WTC11 (cell line): ENCODE measurements around the gene SLC25A22. TPM values are rescaled to one million over a fixed set of nuclear protein-coding genes. Genes with fewer than 3 reads are reported as not detected.

Experiments used
- ATAC-seq: fragments of 200-7000 bp; cut with Tn5 transposase; 2 replicates; pipeline ENCODE4 v1.10.0; 2021; ENCODE audit warnings: mild to moderate bottlenecking, moderate library complexity
- CTCF ChIA-PET: fragments of 300-600 bp; sonication (Branson Sonifier 250); formaldehyde crosslinking; loops from one replicate; lab custom pipeline; 2021; ENCODE audit warnings: antibody characterized with exemption; lab: Charles Lee
- POLR2A ChIA-PET: fragments of 350-600 bp; sonication (Branson Sonifier 250); formaldehyde crosslinking; loops from one replicate; lab custom pipeline; 2021; ENCODE audit warnings: antibody characterized with exemption; lab: Charles Lee
- DNase-seq: peaks from one replicate; pipeline ENCODE4 v3.0.0; 2021; ENCODE audit warnings: low spot score
- H3K27ac Mint-ChIP-seq: 2 replicates; pipeline ENCODE4 v1.8.0; 2021; ENCODE audit warnings: mixed read lengths
- H3K27me3 Mint-ChIP-seq: 2 replicates; pipeline ENCODE4 v1.8.0; 2021; ENCODE audit warnings: low read depth, mild to moderate bottlenecking, moderate library complexity, mixed read lengths
- H3K36me3 Mint-ChIP-seq: 2 replicates; pipeline ENCODE4 v1.8.0; 2021; ENCODE audit warnings: mixed read lengths
- H3K4me1 Mint-ChIP-seq: 2 replicates; pipeline ENCODE4 v1.8.0; 2022; ENCODE audit warnings: mixed read lengths
- H3K4me3 Mint-ChIP-seq: 2 replicates; pipeline ENCODE4 v1.8.0; 2021; ENCODE audit warnings: mild to moderate bottlenecking, moderate library complexity, mixed read lengths
- H3K9me3 Mint-ChIP-seq: 2 replicates; pipeline ENCODE4 v1.8.0; 2021; ENCODE audit warnings: mixed read lengths
- AR ChIP-seq: fragments of 250-450 bp; sonication (Bioruptor Pico); IDR thresholded peaks from 2 replicates; pipeline ENCODE4 v1.9.0; 2021; ENCODE audit warnings: mild to moderate bottlenecking
- ATF1 ChIP-seq: sonication (generic); formaldehyde crosslinking; IDR thresholded peaks from 2 replicates; pipeline ENCODE4 v1.8.1; 2023; ENCODE audit warnings: mild to moderate bottlenecking, moderate library complexity, missing genetic modification reagents
- CBFB ChIP-seq: sonication (generic); formaldehyde crosslinking; IDR thresholded peaks from 2 replicates; pipeline ENCODE4 v1.8.1; 2022; ENCODE audit warnings: mild to moderate bottlenecking, low read depth, missing genetic modification reagents
- E2F1 ChIP-seq: sonication (generic); formaldehyde crosslinking; IDR thresholded peaks from 2 replicates; pipeline ENCODE4 v1.8.0; 2022; ENCODE audit warnings: mild to moderate bottlenecking, missing genetic modification reagents
- ETV6 ChIP-seq: sonication (generic); formaldehyde crosslinking; IDR thresholded peaks from 2 replicates; pipeline ENCODE4 v1.8.1; 2022; ENCODE audit warnings: mild to moderate bottlenecking, missing genetic modification reagents
- FOXJ3 ChIP-seq: sonication (generic); formaldehyde crosslinking; IDR thresholded peaks from 2 replicates; pipeline ENCODE4 v1.9.0; 2021; ENCODE audit warnings: missing genetic modification reagents, mild to moderate bottlenecking, borderline replicate concordance
- FOXP1 ChIP-seq: sonication (generic); formaldehyde crosslinking; IDR thresholded peaks from 2 replicates; pipeline ENCODE4 v1.8.0; 2022; ENCODE audit warnings: missing genetic modification reagents, mild to moderate bottlenecking, moderate library complexity, borderline replicate concordance
- GABPB1 ChIP-seq: sonication (generic); formaldehyde crosslinking; IDR thresholded peaks from 2 replicates; pipeline ENCODE4 v1.8.1; 2023; ENCODE audit warnings: mild to moderate bottlenecking, missing genetic modification reagents
- IRF1 ChIP-seq: sonication (generic); formaldehyde crosslinking; IDR thresholded peaks from 2 replicates; pipeline ENCODE4 v1.8.0; 2023; ENCODE audit warnings: missing genetic modification reagents
- NFE2L1 ChIP-seq: sonication (generic); formaldehyde crosslinking; IDR thresholded peaks from 2 replicates; pipeline ENCODE4 v1.8.1; 2023; ENCODE audit warnings: missing genetic modification reagents
- NFYB ChIP-seq: sonication (generic); formaldehyde crosslinking; conservative IDR thresholded peaks from 2 replicates; pipeline ENCODE4 v1.8.0; 2022; ENCODE audit warnings: low read depth, missing genetic modification reagents
- NR1H2 ChIP-seq: sonication (generic); formaldehyde crosslinking; IDR thresholded peaks from 2 replicates; pipeline ENCODE4 v1.9.0; 2021; ENCODE audit warnings: mild to moderate bottlenecking, moderate library complexity, missing genetic modification reagents
- PRDM15 ChIP-seq: sonication (generic); formaldehyde crosslinking; IDR thresholded peaks from 2 replicates; pipeline ENCODE4 v1.8.0; 2022; ENCODE audit warnings: missing genetic modification reagents
- USF2 ChIP-seq: sonication (generic); formaldehyde crosslinking; IDR thresholded peaks from 2 replicates; pipeline ENCODE4 v1.8.1; 2023; ENCODE audit warnings: mild to moderate bottlenecking, missing genetic modification reagents, moderate library complexity
- ZNF121 ChIP-seq: sonication (generic); formaldehyde crosslinking; IDR thresholded peaks from 2 replicates; pipeline ENCODE4 v1.8.0; 2023; ENCODE audit warnings: missing genetic modification reagents
- ZNF219 ChIP-seq: sonication (generic); formaldehyde crosslinking; IDR thresholded peaks from 2 replicates; pipeline ENCODE4 v1.8.0; 2023; ENCODE audit warnings: missing genetic modification reagents, mild to moderate bottlenecking, borderline replicate concordance
- ZNF317 ChIP-seq: sonication (generic); formaldehyde crosslinking; IDR thresholded peaks from 2 replicates; pipeline ENCODE4 v1.8.1; 2023; ENCODE audit warnings: low read depth, mild to moderate bottlenecking, moderate library complexity, missing genetic modification reagents, borderline replicate concordance
- ZNF425 ChIP-seq: fragments of 250-450 bp; sonication (Bioruptor Pico); conservative IDR thresholded peaks from 2 replicates; pipeline ENCODE4 v1.9.0; 2021; ENCODE audit warnings: mild to moderate bottlenecking
- total RNA-seq: library from RNA; stranded (reverse); gene quantifications from 3 replicates; pipeline ENCODE4 v1.2.3, GENCODE V29; 2021

SLC25A22 gene
- total RNA-seq, 1 experiment from 2014 or later: 44.8 TPM

- DNase-seq: no peak
- Mint-ChIP-seq H3K27me3 (no peaks in the 10 kb centered on the region), H3K36me3 (peaks cover 13% of the 10 kb centered on the region), H3K4me3 (no peak overlapping the region), H3K27ac (no peak overlapping the region), H3K9me3 (no peaks in the 10 kb centered on the region), H3K4me1 (peaks cover 20% of the 10 kb centered on the region)
- CTCF ChIA-PET: interaction anchor here (1.3 to 5.9 kb wide), 4 partner anchors 8 to 10 kb away, joined by 3 to 82 read pairs (median 10); partner anchors contain the start of genes CD151 and CRACR2B
- POLR2A ChIA-PET: interaction anchor here (1.6 kb wide), 1 partner anchor 11 kb away, joined by 5 read pairs; the partner anchor contains the start of gene CRACR2B
- no peak for ATAC-seq
- TF ChIP-seq IRF1 (CRISPR knock-in tag) (0 out of 2 replicates have a peak, but pooled peaks have one; percentile 32), ZNF425 (CRISPR knock-in tag) (no peak)
Measured at GRCh38 chr11:839280-839623, 41.2 kb upstream of the SLC25A22 start.

GRCh38 chr11:838441-839279, 40.6 kb upstream of the SLC25A22 start:
- ATAC-seq: peak; percentile 32
- Mint-ChIP-seq H3K9me3 (no peaks in the 10 kb centered on the region), H3K4me3 (no peak overlapping the region), H3K36me3 (peaks cover 13% of the 10 kb centered on the region), H3K27me3 (peaks cover 3% of the 10 kb centered on the region; the same call in 1 of the 2 replicates), H3K27ac (no peak overlapping the region), H3K4me1 (peaks cover 26% of the 10 kb centered on the region)
- peak; percentile 56 for DNase-seq
- ChIA-PET POLR2A (interaction anchor here (0.5 to 1.0 kb wide), 2 partner anchors 10 to 33 kb away, joined by 3 to 4 read pairs; no protein-coding TSS in a partner anchor), CTCF (interaction anchor here (0.6 to 2.2 kb wide), 7 partner anchors 9 to 216 kb away, joined by 3 to 16 read pairs (median 4); partner anchors contain the start of genes CRACR2B and PNPLA2)
- no peak for TF ChIP-seq E2F1
- no peak for TF ChIP-seq ZNF317 (CRISPR knock-in tag)
- no peak for TF ChIP-seq CBFB (CRISPR knock-in tag)
- TF ChIP-seq ZNF425 (CRISPR knock-in tag): no peak
- TF ChIP-seq ETV6: peak; percentile 17; the same call in 1 of the 2 replicates
- peak; percentile 46 for TF ChIP-seq USF2
- 0 out of 2 replicates have a peak, but pooled peaks have one; percentile 32 for TF ChIP-seq PRDM15 (CRISPR knock-in tag)
- TF ChIP-seq GABPB1 (CRISPR knock-in tag): peak; percentile 41; the same call in 1 of the 2 replicates
- peak; percentile 38; the same call in 1 of the 2 replicates for TF ChIP-seq FOXP1 (CRISPR knock-in tag)
- TF ChIP-seq ZNF121 (CRISPR knock-in tag): 0 out of 2 replicates have a peak, but pooled peaks have one; percentile 6
- no peak for TF ChIP-seq NFYB (CRISPR knock-in tag)
- no peak for TF ChIP-seq ZNF219
- peak; percentile 18; the same call in 1 of the 2 replicates for TF ChIP-seq NR1H2 (CRISPR knock-in tag)
- no peak for TF ChIP-seq AR (CRISPR knock-in tag)
- TF ChIP-seq ATF1 (CRISPR knock-in tag): no peak
- TF ChIP-seq NFE2L1 (CRISPR knock-in tag): no peak
- TF ChIP-seq FOXJ3 (CRISPR knock-in tag): no peak
